NCI-H2107 treated with DMSO at 0.1 percent for 48 hours (cell line): ENCODE data around the gene MIS18A.
"Not testable (repeated sequence)": the region's sequence is repeated elsewhere in the genome, so short reads cannot be mapped to it uniquely, and the experiment has no call there.

Source experiments
- DNase-seq: peaks from one replicate; lab custom pipeline; 2025; ENCODE audit not compliant: unreplicated experiment; lab: John Stamatoyannopoulos, UW

MIS18A gene, protein sequence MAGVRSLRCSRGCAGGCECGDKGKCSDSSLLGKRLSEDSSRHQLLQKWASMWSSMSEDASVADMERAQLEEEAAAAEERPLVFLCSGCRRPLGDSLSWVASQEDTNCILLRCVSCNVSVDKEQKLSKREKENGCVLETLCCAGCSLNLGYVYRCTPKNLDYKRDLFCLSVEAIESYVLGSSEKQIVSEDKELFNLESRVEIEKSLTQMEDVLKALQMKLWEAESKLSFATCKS

DNA sequence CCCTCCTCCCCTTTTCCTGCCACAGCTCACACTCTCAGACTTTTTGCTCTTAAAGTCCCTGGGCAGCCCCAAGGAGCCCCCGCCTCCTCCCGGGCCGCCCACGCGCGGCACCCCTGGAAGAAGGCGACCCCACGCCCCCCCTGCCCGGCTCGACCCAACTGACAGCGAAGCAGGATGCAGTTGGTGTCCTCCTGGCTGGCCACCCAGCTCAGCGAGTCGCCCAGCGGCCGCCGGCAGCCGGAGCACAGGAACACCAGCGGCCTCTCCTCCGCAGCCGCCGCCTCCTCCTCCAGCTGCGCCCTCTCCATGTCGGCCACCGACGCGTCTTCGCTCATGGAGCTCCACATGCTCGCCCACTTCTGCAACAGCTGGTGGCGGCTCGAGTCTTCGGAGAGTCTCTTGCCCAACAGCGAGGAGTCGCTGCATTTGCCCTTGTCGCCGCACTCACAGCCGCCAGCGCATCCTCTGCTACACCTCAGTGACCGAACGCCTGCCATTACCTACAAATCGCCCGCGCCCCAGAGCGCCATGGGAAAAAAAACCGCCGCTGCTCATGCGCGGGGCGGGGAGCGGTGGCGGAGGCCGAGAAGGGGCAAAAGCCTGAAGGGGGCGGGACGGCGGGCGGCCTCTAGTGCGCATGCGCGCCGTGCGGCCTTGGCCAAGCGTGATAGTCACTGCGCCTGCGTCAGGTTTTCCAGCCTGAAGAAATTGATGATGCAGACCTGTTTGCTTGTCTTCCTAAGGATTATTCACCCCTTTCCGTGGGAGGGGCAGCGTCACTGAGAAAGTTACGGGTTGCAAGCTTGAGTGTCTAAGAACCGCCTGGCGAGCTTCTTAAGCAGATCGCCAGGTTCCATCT is at the start of gene MIS18A:
Gene MIS18A, minus strand, starts transcription at position 532 of the 859 bp plus-strand sequence. Its CDS starts 35 bp downstream, at position 497.
- DNase-seq, result peak; percentile 97

DNA sequence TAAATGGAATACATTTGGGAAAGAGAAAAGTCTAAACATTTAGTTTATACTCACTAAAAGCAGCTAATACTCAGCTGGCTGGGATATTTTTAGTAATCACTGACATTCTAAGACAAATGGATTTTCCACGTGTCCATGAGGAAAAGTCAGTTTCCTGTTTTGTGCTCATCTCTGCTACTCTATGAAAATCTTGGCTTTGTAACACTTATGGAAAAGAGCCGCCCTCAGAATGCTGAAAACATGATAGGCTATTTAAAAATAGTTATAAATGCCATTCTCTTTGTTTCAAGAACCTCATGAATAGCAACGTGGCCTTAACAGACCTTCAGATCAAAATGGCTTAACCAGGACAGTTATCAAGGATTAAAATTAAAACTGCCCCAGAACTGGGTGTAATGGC is 49.7 kb upstream of the MIS18A start:
- no peak for DNase-seq

DNA sequence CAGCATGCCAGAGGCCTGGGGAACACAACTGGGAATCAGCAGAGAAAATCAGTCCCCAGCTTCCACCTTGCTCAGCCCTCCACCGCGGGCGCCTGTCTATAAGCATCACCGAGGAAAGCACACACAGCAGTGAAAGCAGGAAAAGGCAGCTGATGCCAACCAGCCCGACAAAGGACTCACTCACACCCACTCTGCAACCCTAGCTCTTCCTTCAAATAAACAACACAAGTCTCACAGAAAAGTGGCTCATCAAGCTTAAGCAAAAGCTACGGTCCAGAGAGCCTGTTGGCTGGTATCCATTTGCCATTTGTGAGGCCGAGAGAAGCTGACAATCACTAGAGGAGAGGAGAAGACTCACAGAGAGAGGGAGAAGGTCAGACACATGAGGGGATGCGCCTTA is 46.9 kb upstream of the MIS18A start:
- DNase-seq, result no peak

DNA sequence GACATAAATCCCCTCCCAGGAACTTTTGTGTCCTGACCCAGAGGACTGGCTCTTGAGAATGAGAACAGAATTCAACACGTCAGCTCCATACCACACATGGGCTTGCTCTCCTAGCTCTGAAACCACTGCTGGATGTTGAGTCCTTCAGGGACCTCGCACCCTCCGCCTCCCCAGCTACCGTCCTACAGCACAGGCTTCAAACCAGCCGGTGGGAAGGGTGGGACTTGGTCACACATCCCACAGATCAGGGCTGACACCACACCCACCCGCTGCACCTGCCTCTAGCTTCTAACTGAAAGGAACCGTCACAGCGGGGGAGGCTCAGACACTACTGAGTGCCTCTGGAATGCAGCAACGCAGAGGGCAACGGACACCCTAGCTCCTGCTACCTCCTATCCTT is 43.8 kb upstream of the MIS18A start:
- no peak for DNase-seq

DNA sequence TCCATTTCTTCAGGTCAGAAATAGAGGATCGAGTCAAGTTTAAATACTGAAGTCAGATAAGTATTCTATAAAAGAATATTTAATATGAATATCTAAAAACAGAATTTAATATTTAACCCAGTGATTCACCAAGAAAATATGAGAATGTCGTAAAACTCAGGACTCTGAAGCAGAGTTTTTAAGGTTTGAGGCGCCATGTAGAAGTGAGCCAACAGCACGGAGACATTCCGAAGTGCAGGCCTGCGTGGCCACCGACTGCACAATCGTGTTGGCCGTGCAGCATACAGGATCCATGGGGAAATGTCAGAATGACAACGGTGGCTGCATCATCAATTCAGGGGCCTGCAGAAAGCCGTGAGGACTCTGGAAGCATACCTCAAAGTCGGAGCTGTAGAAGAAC is 43.3 kb upstream of the MIS18A start:
- DNase-seq, result no peak

DNA sequence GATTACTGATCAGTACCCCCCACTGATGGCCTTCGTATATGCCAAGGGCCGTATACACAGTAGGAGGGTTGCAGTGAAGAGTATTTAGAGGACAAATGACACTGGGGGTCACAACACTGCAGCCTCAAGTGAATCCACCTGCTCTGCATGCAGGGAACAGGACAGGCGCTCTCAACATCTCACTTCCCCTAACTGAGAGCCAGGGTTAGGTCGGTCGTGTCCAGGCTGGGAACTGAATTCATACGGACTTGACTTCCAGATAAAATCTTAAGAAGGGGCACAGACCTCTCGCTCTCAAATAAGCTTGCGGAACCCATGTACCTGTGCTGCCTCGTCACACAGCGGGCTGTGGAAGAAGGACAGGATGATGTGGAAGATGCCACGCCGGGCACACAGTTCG is 42.6 kb upstream of the MIS18A start:
- no peak for DNase-seq

DNA sequence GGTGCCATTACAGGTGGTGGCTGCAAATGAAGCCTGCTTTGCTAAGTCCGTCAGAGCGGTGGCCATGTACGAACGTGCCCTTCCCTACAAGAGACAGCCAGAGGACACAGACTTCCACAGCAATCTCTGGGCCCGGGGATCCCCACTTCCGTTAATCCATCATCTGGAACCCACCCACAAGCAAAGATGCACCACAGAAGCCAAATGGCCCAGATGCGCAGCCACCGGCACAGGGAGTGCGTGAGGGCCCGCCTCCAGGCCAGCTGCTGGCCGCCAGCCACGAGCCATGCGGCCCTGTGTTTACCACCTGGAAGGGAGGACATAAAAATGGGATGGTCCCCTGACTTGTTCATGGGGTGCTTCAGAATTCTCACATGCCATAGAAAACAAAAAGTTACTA is 41.9 kb upstream of the MIS18A start:
- no peak for DNase-seq

DNA sequence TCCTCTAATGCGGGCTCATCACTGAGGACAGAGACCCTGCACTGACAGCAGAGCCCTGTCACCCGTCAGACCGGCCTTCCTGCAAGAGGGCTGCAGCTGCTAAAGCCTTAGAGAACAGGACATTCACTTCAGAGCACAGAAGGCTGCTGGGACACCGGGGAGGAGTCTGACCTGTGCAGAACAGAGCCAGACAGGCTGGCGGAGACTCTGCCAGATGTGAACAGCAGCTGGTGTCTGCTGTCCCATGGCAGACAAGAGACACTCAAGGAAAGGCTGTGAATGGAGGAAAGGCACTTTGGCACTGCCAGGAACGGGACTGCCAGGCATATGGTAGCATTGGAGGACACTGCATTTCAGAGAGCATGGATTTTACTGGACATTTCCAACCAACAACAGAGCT is 41.2 kb upstream of the MIS18A start:
- DNase-seq, result no peak

DNA sequence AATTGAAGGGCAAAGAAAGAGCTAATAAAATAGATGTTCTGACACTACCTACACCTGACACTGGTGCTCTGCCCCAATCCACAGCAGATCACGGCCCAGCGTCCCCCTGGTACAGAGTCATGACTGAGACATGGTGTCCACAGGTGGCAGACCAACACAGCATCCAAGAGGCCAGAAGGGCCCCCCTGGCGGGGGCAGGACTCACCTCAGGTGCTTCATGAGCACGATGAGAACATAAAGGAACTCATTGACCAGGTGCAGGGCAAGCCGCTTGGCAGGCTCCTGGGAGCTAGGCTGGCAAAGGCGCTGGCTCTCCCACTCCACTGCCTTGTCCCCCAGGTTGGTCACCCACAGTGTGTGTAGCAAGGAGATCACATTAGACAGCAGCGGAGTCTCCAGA is 40.2 kb upstream of the MIS18A start:
- no peak for DNase-seq

DNA sequence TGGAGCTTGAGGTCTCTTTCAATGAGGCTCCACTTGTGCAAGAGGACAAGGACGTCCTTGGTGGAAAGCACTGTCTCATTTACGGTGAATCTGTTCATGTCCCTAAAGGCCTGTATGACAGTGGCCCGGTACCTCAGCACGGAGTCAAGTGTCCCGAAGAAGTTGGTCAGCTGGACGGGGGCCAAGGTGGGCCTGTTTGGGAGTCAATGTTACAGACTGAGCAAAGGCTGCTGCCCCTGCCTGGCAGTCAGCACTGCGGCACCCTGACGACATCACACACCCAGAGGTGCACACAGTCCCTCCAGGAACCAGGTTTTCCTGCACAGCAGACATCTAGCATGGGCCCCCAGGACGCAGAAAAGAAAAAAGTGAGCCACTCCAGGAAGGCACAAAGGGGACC is 38.9 kb upstream of the MIS18A start:
- no peak for DNase-seq

DNA sequence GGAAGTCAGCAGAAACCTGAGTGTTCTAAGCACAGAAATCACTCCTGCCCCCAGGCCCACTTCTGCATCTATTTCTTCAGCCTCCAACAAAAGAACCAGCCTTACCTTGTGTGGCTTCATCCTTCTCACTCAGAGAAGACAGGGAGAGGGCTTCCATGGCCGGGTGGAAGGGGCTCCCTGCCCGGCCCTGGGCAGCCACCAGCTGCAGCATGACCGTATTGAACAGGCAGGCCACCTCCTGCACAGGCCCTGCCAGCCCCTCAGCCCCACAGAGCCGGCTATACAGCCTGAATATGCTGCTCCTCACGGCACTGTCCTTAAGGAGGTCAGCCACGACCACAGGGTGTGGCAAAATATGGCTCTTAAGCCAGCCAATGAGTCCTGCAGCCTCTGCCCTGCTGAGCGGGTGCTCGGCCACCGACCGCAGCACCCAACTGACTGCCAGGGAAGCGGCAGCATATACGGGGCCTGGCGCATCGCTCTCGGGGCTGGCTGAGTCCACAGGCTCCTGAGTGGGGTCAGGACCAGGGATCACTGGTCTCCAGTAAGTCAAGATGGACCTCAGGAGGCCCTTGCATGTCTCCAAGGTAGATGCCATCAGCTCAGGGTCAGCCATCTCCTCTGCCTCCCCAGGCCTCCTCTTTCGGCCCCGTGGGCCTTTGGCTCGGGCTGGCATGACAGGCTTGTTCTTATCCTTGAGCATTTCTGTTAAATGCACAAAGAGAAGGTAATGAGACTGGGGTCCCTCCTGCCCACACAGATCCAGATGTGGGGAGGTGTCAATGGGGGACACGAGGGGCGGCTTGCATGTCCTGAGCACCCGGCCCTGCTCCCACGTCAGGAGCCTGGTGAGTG is 37.7 kb upstream of the MIS18A start:
- no peak for DNase-seq

DNA sequence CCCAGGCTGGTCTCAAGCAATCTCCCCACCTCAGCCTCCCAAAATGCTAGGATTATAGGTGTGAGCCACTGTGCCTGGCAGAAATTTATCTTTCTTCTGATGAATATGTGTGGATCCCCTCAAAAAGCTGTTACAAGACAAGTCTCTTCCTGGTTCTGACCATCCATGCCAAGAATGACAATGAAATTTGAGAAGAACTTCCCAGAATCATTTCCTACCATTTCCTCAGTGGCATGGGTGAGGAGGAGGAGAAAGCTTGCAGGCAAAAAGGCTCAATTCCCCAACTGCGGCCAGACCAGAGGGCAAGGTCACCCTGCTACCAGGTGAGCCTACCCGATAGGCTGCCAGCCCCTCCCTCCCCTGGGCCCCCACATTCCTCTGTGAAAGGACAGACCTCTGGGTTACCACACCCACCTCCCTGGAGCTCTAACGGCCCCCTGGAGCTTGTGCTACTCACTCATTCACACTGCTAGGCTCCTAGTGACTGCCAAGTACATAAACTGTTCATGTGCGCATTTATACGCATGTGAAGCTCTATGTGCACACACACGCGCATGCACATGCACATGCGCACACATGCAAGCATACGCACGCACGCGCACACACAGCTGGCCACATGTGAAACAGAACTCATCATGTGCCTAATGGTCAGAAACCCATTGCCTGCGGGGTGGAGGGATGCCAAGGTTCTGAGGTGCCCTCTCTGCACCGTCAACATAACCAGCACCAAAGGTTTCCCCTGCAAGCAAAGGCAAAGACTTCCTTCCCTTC is 36.8 kb upstream of the MIS18A start:
- DNase-seq, result no peak

DNA sequence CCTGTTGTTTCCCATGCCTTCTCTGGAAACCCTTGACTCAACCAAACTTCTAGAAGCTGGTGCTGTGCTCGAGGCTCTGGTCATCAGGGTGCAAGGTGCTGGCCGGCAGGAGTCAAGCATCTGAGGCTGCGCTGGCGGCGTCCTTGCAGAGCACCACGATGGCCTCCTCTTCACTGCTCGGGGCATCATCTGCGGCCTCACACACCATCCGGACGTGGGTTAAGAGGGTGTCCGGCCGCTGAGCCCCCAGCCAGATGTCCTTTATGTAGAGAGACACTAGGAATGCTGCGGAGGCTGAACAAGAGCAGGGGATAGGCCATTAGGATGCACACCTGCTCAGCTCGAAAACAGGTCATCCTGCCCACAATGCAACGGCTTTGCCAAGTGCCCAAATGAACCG is 36.0 kb upstream of the MIS18A start:
- DNase-seq, result no peak

DNA sequence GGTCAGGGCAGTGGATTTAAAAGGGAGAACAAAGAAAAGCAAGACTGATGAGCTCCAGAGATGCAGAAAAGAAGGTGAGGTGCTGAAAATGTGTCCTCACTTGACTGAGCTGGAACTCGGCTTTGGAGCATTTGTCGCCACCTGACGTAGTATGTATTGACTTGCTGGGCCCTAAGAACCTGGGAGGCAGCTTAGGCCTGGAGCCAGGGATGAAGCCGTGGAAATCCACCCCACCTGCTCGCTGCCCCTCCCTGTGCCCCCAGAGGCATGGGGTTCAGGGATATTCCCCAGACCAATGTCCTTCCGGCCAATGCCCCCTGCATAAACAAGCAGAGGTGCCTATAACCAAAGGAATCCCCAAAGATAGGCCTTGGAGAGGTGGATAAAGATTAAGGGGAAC is 34.1 kb upstream of the MIS18A start:
- no peak for DNase-seq

DNA sequence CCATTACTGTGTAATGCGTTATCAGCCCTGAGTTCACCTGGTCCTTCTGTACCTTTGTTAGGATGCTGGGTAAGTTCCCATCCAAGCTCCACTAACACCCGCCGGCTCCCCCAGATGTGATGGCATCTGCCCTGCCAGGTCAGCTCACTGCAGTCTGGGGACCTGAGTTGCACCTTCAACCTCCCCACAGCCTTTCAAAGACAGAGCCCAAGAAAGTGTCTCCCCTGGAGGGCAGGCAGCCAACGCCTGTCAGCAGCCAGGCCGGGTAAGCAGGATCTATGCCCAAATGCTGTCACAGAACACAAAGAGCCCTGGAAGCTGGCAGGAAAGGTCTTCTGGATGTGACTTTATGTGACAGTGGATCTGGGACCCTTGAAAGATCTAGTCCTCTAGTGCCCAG is 33.5 kb upstream of the MIS18A start:
- DNase-seq, result no peak

DNA sequence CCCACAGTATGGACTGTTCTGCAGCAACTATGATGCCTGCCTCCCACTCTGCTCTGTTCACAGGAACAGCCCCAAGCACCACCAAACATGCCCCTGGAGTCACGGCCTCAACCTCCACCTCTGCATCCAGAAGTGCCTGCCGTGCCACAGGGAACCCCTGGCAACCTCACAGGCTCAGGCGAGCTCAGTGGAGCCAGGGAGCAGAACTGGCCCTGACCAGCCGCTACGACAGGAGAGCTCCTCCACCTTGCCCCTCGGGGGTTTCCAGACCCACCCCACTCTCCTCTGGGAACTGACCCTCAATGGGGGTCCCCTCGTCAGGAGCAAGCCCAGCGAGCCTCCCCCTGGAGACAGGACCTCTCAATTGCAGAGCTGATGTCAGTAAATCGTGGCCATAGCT is 32.8 kb upstream of the MIS18A start:
- no peak for DNase-seq

DNA sequence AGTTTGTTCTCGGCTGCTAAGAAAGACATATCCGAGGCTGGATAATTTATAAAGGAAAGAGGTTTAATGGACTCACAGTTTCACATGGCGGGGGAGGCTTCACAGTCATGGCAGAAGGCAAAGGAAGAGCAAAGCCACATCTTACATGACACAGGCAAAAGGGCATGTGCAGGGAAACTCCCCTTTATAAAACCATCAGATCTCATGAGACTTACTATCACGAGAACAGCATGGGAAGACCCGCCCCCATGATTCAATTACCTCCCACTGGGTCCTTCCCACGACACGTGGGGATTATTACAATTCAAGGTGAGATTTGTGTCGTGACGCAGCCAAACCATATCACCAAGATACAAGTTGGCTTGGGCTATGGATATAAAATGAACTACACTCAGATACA is 32.1 kb upstream of the MIS18A start:
- DNase-seq, result not testable (repeated sequence)

DNA sequence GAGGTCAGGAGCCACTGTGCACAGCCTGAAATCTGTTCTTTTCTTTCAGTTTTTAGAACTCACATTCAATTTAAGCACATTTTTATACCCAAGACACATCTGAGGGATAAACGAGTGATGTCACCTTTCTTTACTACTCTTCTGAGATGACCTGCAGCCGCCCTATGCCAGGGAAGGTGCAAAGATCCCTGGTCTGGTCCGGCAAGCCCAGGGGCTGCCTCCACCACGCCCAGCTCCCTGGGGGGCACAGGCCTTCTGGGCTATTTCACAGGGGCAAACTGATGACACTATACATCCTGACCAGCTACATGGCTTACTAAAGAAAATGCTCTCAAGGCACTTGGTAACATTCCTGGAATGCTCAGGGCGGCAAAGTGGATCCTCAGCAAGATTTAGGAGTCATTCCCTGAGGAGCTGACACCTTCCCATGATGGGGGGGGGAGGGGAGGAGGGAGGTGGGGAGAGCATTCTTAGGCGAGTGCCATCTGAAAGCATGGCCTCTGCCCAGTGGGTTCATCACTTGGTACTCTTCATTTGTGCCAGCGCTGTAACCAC is 31.1 kb upstream of the MIS18A start:
- DNase-seq, result no peak

DNA sequence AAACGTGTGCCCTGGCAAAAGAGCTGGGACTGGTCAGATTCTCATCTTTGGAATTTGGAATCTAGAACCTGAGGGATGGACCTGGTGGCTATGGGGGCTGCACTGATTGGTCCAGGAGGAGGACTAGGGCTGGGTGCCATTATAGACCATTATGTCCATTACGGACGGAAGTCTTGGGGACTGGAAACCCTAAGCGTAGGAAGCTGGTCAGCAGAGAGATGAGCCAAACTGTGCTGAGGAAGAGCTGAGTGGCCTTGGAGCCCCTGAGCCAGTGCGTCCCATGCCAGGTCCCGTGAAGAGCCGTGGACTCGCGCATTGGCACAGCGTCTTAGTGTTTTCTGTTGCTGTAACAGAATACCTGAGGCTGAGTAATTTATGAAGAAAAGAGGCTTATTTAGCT is 29.8 kb upstream of the MIS18A start:
- no peak for DNase-seq

DNA sequence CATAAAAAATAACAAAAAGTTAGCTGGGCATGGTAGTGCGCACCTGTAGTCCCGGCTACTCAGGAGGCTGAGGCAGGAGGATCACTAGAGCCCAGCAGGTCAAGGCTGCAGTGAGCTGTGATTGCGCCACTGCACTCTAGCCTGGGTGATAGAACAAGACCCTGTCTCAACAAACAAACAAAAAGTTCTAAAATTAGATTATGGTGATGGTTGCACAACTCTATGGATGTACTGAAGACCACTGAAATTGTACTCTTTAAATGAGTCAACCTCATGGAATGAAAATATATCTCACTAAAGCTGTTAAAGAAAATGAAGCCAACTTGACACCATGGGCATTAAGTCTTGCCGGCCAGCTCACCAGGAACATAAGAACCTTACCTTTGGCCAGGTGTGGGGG is 28.9 kb upstream of the MIS18A start:
- no peak for DNase-seq
